Stimulated activated CD4-positive, alpha-beta T cell treated with anti-CD3 and anti-CD28 coated beads, TNF-alpha, amount 100 ng/mL, for 48 hours (primary cell): Measurements from ENCODE around the gene GH1.
"Not testable (repeated sequence)": the region's sequence is repeated elsewhere in the genome, so short reads cannot be mapped to it uniquely, and the experiment has no call there.

Experiments used
- DNase-seq, 3 donors: peaks; one replicate each; pipeline ENCODE4 v3.0.0-alpha.2; 2020; ENCODE audit warnings: low read depth in 3 of 3

Gene GH1

DNA sequence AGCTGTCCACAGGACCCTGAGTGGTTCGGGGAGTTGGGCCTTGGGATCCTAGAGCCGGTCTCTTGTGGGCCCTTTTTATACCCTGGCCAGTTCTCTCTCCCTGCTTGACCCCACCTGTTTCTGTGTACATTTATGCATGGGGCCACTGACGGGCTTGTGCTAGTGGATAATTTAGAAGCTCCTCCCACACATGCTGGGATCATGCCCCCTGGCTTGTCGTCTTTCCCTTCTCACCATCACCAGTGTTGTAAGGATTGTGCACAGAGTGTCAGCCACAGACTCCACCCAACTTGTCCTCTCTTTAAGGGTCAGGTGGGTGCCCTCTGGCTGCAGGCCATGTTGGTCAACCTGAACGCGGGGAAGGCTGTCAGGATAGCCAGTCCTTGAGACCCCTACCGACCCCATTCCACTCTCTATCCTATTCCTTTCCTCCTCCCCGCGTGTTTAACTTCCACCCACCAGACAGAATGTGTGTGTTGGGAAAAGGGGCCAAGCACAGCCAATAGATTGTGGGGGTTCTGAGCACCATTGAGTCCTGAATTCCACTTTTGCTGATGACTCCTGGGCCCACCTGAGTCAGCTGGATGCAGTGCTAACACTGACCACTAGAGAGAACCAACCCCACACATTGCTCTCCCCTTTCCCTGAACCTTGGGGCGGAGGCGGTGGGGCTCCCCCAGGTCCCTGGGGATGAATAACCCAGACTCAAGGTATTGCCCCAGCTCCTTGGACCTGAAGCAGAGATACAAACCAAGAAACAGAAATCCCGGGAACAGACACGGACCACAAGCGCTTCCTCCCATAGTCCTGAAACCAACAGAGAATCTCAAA is 21.9 kb downstream of the GH1 start, which contains the start of gene CSH1:
Gene CSH1, minus strand, starts transcription at position 51 of the 831 bp plus-strand sequence. CDS start 63 bp downstream, outside the sequence.
- not testable (repeated sequence) for DNase-seq

DNA sequence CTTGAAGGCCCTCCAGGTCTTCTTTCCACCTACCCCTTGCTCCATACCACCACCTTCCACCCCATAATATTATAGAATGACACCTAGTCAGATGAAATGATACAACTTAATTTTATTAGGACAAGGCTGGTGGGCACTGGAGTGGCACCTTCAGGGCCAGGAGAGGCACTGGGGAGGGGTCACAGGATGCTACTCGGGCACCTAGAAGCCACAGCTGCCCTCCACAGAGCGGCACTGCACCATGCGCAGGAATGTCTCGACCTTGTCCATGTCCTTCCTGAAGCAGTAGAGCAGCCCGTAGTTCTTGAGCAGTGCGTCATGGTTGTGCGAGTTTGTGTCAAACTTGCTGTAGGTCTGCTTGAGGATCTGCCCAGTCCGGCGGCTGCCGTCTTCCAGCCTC is 23.8 kb downstream of the GH1 start:
- not testable (repeated sequence) for DNase-seq

DNA sequence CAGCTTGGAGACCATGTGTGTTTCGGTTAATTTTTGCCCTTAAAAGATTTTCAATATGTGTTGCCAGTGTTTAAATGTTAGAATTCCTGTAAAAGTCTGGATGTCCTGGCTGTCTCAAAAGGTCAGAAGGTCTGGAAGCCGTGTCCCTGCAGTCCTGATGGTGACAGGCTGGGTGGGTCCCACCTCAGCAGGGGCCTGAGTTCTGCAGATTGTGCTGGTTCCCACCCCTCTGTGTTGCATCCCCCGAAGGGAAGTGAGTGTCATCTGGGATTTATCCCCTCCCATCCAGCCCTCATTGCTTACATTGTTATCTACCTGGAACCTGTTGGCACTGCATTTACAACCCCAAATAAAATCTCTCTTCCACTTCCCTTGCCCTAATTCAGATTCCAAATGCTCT is 24.6 kb downstream of the GH1 start:
- DNase-seq: not testable (repeated sequence)

DNA sequence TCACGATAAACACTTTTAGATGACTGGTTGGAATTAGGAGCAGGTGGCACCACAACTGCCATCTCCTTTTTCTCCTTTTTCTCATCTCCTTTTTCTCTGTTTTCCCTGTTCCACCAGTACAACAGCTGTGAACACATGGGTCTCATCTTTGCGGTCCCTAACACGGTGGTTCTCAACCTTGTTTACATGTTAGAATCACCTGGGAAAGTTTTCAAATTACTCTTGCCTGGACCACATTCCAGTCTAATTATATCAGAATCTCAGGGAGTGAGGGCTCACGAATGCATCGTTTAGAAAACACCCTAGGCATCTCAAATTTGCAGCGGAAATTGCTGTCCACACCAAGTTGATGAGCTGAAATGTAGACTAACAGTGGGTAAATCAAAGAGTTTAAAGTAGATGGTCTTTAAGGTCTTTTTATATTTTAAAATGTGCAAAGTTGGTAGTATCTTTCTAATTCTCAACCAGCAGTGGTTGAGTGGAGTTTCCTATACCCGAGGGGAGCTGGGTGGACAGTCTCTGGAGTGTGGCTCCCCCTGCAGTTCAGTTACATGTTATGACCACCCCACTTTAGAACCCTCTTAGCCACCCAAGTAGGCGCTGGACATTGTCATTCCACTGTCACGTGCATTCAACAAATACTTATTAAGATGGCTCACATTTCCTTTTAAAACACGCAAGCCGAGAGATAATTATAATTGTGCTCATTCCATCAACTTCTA is 26.2 kb downstream of the GH1 start:
- DNase-seq: not testable (repeated sequence)

DNA sequence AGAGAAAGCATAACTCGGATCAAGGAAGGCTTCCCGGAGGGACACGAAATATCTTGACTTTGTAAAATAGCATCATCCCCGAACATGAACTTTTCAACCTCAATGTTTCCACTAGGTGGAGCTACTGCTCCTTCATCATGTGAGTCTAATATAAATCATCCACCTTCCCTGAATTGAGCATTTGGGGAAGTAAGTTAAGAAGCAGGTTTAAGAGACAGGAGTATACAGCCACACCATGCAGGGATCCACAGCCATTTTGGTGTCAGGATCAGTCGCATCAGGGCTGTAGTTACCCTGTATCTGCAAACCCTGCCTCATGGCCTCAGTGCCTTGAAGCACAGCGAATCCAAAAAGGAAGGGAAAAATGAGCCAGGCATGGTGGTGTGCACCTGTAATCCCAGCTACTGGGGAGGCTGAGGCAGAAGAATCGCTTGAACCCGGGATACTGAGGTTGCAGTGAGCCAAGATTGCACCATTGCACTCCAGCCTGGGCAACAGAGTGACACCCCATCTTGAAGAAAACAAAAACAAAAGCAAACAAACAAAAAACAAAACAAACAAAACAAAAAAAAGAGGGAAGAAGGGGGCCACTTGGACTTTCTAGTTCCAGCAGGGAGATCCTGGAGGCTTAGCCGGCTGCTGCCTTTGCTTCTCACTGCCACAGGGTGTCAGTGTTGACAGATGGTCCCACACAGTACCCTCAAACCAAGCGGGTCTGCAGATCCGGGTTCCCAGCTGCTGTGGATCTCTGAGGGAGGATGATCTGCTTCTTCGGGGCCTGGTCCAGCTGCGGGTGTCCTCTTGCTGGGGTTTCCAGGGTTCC is 29.4 kb downstream of the GH1 start:
- not testable (repeated sequence) for DNase-seq

DNA sequence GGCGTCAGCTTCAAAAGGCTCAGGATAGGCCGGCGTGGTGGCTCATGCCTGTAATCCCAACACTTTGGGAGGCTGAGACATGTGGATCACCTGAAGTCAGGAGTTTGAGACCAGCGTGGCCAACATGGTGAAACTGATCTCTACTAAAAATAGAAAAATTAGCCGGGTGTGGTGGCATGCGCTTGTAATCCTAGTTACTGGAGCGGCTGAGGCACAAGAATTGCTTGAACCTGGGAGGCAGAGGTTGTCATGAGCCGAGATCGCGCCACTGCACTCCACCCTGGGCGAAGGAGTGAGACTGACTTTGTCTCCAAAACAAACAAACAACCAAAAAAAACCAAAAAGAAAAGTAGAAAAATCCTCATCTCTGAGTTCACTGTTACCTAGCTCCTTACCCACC is 33.5 kb downstream of the GH1 start:
- DNase-seq: not testable (repeated sequence)

DNA sequence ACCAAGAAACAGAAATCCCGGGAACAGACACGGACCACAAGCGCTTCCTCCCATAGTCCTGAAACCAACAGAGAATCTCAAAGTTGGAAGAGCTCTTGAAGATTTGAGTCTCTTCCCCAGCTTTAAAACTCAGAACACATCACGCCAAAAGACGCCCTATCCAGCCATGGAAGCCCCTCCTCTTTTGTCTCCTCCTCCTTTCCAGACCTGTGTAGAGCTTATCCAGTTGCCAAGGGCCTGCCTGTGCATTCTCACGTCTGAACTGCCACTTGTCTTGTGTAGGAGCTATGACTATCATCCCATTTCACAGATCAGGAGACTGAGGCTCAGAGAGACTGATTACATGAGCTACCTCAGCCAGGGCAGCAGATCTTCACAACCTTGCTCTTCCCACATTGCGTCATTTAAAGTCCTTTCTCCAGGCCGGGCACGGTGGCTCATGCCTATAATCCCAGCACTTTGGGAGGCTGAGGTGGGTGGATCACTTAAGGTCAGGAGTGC is 36.0 kb downstream of the GH1 start:
- DNase-seq: not testable (repeated sequence)

DNA sequence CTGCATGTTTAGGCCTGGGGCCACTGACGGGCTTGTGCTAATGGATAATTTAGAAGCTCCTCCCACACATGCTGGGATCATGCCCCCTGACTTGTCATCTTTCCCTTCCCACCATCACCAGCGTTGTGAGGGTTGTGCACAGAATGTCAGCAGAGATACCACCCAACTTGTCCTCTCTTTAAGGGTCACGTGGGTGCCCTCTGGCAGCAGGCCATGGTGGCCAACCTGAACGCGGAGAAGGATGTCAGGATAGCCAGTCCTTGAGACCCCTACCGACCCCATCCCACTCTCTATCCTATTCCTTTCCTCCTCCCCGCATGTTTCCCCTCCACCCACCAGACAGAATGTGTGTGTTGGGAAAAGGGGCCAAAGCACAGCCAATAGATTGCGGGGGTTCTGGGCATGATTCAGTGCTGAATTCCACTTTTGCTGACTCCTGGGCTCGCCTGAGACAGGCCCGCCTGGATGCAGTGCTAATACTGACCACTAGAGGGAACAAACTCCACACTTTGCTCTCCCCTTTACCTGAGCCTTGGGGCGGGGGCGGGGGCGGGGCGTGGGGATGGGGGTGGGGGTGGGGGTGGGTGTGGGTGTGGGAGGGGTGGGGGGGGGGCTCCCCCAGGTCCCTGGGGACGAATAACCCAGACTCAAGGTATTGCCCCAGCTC is 36.6 kb downstream of the GH1 start, which contains the start of gene GH2:
Gene GH2, minus strand, starts transcription at position 10 of the 667 bp plus-strand sequence. CDS start 143 bp downstream, outside the sequence.
- peak; percentile 28 to 44 (median 35) for DNase-seq

DNA sequence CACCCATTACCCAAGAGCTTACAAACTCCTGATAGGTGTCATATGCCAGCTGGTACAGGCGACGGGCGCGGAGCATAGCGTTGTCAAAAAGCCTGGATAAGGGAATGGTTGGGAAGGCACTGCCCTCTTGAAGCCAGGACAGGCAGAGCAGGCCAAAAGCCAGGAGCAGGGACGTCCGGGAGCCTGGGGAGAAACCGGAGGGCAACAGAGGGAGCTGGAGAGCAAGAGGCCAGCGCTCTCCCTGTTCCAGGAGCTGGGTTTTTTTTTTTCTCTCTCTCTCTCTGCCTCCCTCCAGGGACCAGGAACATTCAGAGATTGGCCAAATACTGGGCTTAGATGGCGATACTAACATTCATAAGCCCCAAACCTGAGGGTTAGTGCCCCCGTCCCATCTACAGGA is 37.3 kb downstream of the GH1 start:
- not testable (repeated sequence) for DNase-seq

DNA sequence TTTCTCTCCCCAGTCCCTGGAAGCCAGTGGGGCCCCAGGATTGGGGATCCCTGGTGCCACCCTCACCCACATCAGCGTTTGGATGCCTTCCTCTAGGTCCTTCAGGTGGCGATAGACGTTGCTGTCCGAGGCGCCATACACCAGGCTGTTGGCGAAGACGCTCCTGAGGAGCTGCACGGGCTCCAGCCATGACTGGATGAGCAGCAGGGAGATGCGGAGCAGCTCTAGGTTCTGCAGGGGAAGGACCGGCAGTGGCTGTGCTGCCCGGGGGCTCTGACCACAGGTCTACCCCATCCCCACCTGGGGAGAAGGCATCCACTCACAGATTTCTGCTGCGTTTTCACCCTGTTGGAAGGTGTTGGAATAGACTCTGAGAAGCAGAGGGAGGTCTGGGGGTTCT is 37.9 kb downstream of the GH1 start:
- no peak for DNase-seq

DNA sequence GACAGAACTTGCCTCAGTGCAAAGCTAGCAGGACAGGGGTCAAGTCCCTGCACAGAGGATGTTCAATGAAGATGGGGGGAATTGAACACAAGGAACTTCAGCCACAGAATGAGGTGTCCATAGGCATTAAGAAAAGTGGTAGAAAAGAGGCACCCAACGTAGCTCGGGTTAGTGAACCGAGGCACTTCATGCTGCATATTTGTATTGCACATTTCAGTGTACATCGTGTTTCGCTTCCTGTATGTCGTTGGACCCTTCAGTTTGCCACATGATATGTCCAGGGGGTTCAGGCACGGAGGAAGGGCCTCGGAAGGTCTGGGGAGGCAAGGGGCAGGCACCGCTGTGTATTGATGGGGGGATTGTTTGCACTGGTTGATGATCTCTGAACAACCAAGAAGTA is 40.2 kb downstream of the GH1 start:
- not testable (repeated sequence) for DNase-seq

DNA sequence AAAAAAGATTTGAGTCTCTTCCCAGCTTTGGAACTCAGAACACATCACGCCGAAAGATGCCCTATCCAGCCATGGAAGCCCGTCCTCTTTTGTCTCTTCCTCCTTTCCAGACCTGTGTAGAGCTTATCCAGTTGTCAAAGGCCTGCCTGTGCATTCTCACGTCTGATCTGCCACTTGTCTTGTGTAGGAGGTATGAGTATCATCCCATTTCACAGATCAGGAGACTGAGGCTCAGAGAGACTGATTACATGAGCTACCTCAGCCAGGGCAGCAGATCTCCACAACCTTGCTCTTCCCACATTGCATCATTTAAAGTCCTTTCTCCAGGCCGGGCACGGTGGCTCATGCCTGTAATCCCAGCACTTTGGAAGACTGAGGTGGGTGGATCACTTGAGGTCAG is 43.9 kb downstream of the GH1 start:
- DNase-seq: not testable (repeated sequence)

DNA sequence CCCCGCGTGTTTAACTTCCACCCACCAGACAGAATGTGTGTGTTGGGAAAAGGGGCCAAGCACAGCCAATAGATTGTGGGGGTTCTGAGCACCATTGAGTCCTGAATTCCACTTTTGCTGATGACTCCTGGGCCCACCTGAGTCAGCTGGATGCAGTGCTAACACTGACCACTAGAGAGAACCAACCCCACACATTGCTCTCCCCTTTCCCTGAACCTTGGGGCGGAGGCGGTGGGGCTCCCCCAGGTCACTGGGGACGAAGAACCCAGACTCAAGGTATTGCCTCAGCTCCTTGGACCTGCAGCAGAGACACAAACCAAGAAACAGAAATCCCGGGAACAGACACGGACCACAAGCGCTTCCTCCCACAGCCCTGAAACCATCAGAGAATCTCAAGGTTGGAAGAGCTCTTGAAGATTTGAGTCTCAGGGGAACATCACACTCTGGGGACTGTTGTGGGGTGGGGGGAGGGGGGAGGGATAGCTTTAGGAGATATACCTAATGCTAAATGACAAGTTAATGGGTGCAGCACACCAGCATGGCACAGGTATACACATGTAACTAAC is 44.5 kb downstream of the GH1 start:
- not testable (repeated sequence) for DNase-seq

DNA sequence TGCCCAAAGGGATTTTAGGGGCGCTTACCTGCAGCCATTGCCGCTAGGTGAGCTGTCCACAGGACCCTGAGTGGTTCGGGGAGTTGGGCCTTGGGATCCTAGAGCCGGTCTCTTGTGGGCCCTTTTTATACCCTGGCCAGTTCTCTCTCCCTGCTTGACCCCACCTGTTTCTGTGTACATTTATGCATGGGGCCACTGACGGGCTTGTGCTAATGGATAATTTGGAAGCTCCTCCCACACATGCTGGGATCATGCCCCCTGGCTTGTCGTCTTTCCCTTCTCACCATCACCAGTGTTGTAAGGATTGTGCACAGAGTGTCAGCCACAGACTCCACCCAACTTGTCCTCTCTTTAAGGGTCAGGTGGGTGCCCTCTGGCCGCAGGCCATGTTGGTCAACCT is 45.1 kb downstream of the GH1 start, which contains the start of gene CSH2:
Gene CSH2, minus strand, starts transcription at position 101 of the 400 bp plus-strand sequence. Its CDS starts 63 bp downstream, at position 38.
- DNase-seq: not testable (repeated sequence)

DNA sequence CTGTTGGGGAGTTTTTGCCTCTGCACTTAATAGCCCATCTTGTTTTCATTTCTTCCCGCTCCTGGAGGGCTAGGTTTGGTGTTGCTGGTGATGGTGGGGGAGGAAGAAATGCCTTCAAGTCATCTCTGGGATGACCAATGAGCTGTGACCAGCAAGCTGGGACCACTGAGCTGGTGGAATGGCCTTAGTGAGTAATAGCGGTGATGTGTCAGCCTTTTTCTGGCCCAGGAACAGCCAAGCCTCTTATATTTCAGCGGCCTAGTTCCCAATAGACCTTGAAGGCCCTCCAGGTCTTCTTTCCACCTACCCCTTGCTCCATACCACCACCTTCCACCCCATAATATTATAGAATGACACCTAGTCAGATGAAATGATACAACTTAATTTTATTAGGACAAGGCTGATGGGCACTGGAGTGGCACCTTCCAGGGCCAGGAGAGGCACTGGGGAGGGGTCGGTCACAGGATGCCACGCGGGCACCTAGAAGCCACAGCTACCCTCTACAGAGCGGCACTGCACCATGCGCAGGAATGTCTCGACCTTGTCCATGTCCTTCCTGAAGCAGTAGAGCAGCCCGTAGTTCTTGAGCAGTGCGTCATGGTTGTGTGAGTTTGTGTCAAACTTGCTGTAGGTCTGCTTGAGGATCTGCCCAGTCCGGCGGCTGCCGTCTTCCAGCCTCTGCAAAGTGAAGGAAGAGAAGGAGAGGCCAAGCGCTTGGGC is 46.8 kb downstream of the GH1 start:
- DNase-seq: not testable (repeated sequence)

DNA sequence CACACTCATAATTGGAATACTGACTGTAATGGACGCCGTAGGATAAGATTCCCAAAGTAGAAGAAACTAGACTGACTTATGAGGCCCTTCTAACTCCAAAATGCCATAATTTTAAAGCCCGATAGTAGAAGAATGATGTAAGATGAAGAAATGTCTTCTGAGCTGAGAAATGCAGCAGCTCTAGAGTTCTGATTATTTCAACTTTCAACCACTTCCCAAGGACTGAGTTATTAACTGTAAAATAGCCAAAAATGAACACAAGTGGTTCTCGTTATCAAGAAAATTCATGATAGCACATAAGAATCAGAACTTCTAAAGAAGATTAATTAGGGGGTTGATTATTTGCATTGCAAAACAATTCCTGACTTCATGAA is 48.4 kb downstream of the GH1 start:
- not testable (repeated sequence) for DNase-seq

DNA sequence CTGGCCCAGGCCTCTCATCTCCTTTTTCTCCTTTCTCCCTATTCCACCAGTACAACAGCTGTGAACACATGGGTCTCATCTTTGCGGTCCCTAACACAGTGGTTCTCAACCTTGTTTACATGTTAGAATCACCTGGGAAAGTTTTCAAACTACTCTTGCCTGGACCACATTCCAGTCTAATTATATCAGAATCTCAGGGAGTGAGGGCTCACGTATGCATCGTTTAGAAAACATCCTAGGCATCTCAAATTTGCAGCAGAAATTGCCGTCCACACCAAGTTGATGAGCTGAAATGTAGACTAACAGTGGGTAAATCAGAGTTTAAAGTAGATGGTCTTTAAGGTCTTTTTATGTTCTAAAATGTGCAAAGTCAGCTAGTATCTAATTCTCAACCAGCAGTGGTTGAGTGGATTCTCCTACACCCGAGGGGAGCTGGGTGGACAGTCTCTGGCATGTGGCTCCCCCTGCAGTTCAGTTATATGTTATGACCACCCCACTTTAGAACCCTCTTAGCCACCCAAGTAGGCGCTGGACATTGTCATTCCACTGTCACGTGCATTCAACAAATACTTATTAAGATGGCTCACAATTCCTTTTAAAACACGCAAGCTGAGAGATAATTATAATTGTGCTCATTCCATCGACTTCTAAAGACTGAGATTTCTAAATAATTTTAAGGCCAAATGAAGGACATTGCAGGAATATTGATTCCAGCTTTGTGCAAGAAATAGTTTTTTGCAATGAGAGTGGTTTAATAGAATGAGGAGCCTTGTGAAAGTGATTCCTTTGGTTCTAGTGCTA is 48.9 kb downstream of the GH1 start:
- not testable (repeated sequence) for DNase-seq
